ENCODE measurements around the gene ERAS.

DNA sequence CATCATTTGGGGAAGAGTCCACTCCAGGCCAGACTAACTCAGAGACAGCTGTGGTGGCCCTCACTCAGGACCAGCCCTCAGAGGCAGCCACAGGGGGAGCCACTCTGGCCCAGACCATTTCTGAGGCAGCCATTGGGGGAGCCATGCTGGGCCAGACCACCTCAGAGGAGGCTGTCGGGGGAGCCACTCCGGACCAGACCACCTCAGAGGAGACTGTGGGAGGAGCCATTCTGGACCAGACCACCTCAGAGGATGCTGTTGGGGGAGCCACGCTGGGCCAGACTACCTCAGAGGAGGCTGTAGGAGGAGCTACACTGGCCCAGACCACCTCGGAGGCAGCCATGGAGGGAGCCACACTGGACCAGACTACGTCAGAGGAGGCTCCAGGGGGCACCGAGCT lies 3.3 kb upstream of the ERAS start:
- TF ChIP-seq, protein P1, sequence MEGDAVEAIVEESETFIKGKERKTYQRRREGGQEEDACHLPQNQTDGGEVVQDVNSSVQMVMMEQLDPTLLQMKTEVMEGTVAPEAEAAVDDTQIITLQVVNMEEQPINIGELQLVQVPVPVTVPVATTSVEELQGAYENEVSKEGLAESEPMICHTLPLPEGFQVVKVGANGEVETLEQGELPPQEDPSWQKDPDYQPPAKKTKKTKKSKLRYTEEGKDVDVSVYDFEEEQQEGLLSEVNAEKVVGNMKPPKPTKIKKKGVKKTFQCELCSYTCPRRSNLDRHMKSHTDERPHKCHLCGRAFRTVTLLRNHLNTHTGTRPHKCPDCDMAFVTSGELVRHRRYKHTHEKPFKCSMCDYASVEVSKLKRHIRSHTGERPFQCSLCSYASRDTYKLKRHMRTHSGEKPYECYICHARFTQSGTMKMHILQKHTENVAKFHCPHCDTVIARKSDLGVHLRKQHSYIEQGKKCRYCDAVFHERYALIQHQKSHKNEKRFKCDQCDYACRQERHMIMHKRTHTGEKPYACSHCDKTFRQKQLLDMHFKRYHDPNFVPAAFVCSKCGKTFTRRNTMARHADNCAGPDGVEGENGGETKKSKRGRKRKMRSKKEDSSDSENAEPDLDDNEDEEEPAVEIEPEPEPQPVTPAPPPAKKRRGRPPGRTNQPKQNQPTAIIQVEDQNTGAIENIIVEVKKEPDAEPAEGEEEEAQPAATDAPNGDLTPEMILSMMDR (IDR thresholded peaks at IDR 0.05; ENCODE audit: insufficient read depth, low read depth, low read length) = no peak
- no peak for TF ChIP-seq EZH2 (IDR thresholded peaks at IDR 0.05; ENCODE audit: insufficient read depth, low read length)
